NB4 (cell line): ENCODE data around the gene FNDC7.

Source experiments
- POLR2A ChIP-seq: IDR thresholded peaks from 2 replicates; pipeline ENCODE4 v1.6.1; 2011; ENCODE audit warnings: mild to moderate bottlenecking; ENCODE audit not compliant: insufficient read length; ENCODE audit errors: extremely low read depth
- TF ChIP-seq, protein P1 (sequence below): IDR thresholded peaks from one replicate; pipeline ENCODE4 v1.5.1; 2012; ENCODE audit warnings: low read depth, low read length

DNA sequence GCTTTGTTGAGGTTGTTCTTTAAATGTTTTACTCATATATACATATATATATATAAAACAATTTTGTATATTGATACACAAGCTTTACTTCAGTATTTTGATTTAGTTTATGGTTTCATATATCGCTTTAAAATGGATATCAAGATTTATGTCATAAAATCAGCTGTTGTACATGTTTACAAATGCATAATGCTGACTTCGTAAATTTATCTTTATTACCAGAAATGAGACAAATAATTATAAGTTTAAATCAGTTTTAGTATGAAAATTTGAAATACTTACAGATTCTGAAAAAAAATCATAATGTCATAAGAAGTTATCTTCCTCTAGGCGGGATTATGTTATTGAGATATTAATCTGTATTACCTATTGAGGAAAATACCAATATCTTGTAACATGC is 40.7 kb downstream of the FNDC7 start:
- TF ChIP-seq, protein P1, sequence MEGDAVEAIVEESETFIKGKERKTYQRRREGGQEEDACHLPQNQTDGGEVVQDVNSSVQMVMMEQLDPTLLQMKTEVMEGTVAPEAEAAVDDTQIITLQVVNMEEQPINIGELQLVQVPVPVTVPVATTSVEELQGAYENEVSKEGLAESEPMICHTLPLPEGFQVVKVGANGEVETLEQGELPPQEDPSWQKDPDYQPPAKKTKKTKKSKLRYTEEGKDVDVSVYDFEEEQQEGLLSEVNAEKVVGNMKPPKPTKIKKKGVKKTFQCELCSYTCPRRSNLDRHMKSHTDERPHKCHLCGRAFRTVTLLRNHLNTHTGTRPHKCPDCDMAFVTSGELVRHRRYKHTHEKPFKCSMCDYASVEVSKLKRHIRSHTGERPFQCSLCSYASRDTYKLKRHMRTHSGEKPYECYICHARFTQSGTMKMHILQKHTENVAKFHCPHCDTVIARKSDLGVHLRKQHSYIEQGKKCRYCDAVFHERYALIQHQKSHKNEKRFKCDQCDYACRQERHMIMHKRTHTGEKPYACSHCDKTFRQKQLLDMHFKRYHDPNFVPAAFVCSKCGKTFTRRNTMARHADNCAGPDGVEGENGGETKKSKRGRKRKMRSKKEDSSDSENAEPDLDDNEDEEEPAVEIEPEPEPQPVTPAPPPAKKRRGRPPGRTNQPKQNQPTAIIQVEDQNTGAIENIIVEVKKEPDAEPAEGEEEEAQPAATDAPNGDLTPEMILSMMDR: no peak
- no peak for TF ChIP-seq POLR2A
